B cell (primary cell): Measurements from ENCODE around the gene HOXC4.
"Not testable (repeated sequence)": the region's sequence is repeated elsewhere in the genome, so short reads cannot be mapped to it uniquely, and the experiment has no call there.

Experiments used
- CTCF ChIP-seq: fragments of 200-600 bp; IDR thresholded peaks from one replicate; pipeline ENCODE4 v1.8.0; 2022; ENCODE audit warnings: antibody characterized with exemption, mild to moderate bottlenecking
- EZH2 ChIP-seq: IDR thresholded peaks from 2 replicates; pipeline ENCODE4 v1.6.1; 2012; ENCODE audit warnings: borderline replicate concordance, low read depth, mild to moderate bottlenecking, moderate library complexity, low read length; ENCODE audit not compliant: insufficient read depth, poor library complexity, severe bottlenecking

- not testable (repeated sequence) for TF ChIP-seq EZH2, CTCF
Measured at GRCh38 chr12:54095928-54096327, 42.3 kb downstream of the HOXC4 start.
